GM19468 (cell line): ENCODE data around the gene CHD5.

ENCODE experiments used
- ATAC-seq: cut with Tn5 transposase; IDR thresholded peaks from one replicate; pipeline ENCODE4 v1.9.1; 2021; ENCODE audit warnings: mild to moderate bottlenecking, moderate library complexity, moderate number of reproducible peaks; ENCODE audit not compliant: unreplicated experiment; ENCODE audit errors: extremely low read depth

The CHD5 gene

DNA sequence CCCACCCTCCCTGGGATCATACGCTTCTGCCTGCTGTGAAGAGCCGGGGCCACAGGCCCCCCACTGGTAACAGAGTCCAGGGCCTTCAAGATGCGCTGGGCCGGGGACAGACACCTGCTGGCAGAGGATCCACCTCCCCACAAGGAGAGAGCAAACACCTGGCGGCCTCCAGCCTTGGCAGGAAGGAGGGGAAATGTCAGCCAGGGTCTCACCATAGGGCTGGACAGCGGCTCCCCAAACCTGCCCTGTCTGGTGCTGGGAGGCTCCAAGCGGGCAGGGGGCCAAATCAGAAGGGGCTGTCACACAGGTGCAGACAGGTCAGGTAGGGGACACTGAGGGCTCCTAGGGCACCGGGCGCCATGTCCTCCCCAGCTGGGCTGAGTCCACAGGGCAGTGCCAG, 75.5 kb downstream of the CHD5 start:
- ATAC-seq: no peak

DNA sequence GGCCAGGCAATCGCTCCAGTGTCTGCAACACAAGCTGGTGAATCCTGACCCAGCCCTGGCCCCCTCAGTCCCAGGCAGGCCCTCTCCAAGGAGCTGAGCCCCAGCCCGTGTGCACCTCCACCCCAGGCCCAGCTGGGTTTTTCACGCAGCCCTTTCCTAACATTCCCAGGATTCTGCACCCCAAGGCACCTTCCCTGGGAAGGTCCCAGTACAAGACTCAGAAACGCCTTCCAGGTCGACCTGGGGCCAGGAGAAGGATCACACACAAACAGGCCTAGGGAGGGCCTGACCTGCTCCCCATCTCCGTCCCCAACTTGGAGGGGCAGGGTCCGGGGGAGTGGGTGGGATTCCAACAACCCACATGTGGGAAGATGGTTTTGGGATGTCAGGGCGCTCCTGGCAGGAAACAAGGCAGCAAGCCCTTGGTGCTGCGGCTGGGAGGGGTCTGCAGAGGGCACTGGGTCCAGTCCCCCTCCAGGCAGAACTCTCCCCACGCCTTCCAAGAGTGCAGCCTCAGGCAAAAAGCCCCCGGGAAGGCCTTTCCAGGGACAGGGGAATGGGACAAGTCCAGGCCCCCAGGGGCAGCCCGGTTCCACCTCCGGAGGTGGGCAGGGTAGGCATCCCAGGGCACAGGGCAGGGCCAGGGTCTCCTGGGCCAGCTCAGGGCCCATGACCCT, 76.1 kb downstream of the CHD5 start:
- ATAC-seq: no peak

DNA sequence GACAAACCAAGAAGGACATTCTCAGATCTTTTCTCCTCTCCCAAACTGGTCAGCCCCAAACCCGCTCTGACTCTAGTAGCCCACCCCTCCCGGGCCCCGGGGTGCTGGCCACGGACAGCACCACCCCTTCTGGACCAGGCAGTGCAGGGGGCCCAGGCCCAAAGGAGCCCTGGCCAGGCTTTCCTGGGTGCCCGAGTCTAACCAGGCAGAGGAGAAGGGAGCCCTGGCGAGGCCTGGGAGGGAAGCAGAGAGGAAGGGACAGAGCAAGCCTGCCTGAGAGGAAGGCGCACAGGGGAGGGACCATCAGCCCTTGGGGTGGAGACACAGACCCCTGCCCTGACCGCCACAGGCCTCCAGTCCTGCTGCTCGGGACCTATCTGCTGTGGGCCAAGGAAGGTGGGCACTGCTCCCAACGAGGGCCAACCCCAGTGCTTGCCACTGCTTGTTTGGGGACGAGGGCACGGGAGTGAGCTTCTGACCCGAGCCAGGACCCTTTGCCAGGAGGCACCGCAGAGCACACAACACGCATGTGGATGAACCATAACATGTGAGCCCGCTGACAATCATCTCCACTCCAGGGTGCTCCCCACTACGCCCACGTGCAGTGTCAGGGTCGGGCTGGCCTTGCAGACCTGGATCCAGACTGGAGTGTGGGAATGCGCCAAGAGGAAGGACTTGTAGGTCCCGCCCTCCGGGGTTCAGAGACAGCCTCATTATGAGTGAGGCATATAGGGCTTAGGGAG, 76.8 kb downstream of the CHD5 start:
- ATAC-seq: no peak

DNA sequence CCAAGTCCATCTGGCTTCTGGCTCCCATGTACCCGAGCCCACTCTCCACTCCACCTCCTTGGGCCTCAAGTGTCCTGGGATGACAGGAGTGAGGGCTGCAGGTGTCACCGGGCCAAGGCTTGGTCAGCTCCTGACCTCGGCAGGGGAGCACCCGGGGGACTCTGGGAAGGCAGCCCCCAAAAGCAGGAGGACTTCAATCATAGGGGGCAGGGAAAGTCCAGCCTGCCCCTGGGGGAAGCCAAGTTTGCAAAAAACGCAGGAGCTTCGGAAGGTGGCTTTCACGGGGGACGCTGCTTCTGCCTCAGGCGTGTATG, 77.6 kb downstream of the CHD5 start:
- no peak for ATAC-seq

DNA sequence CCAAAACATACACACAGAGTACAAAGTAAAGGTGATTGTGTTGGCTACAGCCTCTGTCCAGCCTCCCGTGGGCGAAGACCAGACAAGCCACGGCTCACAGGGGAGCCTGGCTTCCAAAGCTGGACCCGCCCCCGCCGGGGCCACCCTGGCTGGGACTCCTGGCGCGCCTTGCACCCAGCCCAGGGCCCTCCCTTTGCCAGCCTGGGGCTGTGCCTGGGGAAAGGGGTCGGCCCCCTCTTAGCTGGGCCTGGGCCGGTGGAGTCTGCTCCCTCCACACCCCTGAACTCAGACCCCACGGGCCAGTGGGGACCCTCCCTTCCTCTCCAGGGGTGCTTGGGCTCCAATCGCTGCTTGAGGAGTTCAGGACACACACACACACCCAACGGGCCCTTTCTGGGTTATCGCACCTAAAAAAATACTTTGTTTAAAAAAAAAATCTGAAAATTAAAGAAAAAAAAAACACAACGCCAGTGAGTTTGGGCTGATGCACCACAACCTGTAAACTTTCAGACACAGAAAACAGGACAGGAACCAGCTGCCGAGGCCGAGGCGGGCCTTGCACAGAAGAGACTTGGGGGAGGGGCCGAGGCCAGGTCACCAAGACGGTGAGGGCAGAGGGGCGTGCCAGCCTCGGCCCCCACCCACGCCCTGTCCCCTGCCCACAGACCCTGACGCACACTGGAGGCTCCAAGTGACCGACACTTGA, 78.1 kb downstream of the CHD5 start:
- ATAC-seq: no peak

DNA sequence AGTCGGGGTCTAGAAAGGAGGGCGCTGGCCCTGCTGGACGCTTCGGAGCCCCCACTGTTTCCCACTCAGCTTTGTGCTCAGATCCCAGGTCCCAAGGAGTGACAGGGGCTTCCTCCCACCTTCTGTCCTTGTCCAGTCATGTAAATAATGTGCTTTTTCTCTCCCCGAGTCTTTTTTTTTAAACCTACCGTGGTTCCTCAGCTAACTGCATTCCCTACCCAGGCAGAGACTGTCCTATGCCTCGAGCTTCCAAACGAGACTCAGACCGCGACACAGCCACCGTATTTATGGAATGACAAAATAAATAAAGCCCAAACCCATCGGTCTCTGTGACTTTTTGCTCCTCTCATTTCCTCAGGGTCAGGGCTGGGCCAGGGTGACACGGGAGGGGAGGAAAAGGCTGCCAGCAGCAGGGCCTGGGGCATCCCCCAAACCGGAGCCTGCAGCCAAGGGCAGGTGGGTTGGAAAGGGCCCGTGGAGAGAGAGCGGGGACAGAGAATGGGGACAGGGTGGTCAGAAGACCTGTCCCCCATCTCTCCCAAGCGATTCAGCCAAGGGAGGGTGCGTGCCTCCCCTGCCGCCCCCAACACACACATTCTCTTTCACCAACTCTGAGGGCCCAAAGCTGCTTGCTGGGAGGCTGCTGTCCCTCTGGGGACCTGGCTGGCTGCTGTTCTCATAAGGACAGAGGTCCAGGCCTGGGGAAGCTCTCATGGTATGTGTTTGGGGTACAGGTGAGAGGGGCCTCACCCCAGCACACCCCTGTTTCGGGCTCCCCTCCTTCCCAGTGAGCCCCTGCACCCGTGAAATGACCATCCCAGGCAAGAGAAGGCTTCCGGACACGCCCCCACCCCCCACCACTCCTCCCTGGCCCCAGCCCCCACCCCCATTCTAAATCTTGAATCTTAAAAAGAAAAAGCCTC, 79.0 kb downstream of the CHD5 start:
- ATAC-seq: no peak

DNA sequence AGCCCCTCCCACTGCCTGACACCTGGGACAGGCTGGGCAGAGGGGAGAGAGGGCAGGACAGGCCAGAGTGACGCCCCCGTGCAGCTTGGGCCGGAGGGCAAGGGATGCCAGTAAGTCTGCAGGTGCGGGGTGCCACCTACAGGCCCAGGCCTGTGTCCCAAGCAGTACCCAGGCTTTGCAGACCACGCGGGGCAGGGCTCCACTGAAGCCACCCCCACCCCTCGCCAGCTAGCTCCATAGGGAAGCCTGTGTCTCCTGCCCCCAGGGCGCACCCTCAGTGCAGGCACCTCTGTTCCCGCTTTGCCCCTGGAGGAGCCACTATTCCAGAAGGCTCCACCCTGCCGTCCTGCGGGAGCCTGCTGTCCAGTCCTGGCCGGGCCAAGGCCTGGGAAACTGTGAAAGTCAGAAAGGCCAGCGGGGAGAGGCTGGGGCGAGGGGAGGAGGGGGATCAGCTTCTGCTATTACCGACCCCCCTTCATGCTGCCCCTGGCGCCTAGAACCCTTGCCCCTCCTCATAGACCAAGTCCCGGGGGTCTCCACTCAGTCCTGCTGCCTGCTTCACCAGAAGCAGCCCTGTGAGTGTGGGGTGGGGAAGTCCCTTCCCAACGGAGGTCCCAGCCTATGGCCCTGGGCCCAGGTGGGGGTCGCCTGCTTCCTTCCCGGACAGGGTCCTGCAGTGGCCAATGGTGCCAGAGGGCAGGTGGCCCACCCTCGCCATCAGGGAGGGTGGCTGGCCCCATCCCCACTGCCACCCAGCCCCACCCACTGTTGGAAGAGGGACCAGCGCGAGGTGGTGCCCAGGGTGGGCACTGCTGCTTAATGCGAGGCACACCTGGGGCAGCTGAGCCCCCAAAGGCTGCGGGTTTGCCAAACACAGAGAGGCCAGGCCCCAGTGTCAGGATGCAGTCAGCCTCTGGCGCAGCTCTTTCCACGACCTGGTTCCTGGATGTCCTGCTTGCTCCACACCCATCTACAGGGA, 80.0 kb downstream of the CHD5 start:
- ATAC-seq: no peak

DNA sequence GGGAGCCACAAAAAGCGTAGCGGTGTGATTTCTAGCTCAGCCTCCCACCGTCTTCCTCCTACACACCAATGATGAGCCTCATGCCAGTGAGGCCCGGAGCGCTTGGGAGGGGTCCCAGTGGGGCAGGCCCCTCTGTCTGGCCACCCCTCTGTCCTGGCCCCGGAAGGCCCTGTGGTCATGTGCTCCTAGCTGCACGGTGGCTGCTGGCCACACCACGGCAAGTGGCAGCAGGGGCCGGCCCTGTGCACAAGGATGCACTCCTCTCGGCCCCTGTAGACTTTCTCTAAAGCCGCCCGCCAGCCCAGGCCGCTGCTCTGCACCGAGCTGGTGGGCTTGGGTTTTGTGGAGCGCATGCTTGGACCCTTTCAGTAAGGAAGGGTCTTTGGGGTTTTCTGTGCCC, 80.8 kb downstream of the CHD5 start:
- ATAC-seq: no peak

DNA sequence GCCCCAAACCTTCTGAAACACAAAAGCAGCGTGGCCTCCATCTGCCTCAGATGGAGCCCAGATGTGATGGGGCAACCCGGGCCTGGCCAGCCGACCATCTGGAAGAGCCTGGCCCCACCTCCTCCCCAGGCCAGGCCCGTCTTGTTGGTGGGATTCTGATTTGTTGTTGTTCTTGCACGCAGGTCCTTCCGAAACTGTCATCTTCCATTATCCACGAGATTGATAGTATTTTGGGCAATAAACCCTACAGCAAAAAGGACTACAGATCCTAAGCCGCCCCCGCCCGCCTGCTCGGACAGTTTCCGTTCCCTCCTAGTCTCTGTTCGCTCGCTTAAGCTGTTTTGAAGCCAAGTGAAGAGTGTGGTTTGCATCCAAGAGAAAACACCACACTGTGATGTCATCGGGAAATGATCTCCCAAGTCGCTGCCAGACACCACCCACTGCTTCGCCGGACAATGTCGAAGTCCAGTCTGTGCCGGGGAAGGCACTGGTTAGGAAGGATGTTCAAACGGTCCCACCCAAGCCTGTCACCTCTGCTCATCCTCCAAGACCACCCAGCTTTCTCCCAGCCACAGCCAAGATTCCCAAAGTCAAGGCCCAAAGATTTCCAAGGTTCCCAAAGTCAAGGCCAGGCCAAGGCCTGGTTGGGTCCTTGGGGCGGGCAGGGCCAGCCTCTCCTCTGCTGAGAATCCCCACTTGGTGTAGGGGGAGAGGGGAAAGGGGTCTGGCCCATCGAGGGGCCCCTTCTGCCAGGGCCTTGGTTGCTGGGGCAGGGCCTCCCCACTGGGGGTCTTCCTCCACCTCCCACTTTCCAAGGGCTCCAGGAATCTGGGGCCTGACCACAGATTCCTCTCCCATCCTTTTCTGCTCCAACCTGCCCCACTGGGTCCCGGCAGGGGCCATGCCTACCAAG, 81.6 kb downstream of the CHD5 start:
- ATAC-seq: no peak

DNA sequence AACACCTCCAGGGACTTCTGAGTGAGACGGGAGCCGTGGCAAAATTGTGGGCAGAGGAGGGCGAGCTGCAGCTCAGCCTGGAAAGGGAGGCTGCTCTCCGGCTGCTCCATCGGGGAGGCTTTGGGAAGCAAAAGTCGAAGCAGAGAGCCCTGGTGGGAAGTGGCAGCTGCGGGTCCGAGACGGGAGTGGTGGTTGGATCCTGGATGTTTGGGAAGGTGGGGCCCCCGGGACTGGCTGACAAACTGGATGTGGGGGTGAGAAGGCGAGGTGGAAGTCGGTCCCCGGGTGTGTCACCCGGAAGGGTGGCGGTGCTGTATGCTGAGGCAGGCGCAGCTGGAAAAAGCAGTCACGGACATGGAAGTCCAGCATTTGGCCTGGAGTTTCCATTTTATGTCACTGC, 82.3 kb downstream of the CHD5 start:
- no peak for ATAC-seq

DNA sequence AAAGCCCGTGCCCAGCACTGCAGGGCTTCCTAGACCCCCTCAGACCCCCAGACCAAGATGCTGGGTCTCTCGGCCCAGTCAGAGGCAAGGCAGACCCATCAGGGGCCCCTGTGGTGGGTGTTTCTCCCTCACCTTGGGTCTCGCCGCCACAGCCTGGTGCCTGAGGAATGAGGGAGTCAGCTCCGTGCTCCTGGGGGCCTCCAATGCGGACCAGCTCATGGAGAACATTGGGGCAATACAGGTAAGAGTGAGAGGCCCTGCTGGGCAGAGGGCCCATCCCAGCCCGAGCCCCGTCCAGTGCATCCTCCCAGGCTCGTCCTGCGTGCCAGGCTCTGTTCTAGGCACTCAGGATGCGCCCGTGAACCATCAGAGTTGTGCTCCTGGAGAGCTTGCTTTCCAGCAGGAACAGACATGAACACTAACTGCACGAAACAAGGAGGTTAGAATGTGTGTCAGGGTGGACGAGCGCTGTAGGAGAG, 83.0 kb downstream of the CHD5 start:
- ATAC-seq: no peak

DNA sequence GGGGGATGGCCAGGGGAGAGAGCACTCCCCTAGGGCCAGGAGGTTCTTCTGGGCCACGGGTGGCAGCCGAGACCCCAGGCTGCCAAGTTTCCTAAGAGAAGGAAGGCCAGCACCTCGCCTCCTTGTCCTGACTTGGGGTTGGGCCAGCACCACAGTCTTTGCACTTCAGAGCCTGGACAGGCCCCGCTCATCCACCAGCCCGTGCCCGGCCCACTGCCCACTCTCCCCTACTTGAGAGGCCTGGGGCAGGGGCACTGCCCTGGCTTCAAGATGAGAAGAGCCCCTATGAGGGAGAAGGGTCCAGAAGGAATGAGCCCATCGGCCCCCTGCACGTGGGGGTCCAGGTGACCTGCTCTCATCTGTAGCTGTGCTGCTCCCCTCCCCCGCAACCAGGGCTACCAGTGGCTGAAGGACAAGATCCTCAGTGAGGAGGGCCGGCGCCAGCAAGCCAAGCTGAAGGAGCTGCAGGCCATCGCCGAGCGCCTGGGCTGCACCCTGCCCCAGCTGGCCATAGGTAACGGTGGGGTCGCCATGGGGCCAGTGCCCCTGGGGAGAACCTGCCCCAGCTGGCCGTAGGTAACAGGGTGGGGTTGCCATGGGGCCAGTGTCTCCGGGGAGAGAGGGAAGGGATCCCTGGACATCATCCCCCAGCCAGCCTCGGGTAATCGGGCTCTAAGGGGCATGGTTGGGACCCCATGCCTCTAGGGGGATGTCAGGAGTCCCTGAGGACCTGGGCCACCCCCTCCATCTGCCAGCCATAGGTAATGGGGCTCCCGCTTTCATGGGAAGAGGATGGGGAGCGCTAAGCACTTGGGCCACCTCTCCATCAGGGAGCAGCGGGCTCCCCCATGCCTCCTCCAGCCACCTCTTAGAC, 83.6 kb downstream of the CHD5 start:
- no peak for ATAC-seq

DNA sequence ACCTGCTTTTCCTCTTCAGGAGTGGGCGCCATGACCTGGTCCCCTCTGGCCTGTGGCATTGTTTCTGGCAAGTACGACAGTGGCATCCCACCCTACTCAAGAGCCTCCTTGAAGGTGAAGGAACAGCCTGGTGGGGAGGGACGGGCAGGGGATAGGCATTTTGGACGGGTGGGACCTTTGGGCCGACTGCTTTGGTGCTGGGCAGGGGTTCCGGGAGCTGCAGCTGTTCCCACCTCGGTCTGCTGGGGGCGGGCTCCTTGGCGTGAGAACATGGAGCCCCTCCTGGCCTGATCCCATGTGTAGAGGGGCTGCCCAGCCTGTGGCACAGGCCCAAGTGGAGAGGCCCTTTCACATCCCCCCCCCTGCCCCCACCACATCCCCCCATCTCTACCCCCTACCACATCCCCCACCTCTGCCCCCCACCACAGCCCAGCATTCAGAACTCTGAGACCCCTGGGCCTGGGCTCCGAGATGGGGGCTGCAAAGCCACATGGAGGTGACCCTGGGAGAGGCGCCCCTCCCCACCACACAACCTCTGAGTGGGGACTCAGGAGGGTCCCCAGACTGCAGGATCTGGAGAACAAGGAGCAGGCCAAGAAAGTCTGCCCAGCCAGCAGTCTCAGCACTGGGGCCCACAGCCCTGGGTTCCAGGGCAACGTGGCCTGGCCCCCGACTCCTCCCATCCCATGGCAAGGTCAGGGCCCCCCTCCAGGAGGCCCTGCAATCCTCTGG, 84.4 kb downstream of the CHD5 start:
- no peak for ATAC-seq

DNA sequence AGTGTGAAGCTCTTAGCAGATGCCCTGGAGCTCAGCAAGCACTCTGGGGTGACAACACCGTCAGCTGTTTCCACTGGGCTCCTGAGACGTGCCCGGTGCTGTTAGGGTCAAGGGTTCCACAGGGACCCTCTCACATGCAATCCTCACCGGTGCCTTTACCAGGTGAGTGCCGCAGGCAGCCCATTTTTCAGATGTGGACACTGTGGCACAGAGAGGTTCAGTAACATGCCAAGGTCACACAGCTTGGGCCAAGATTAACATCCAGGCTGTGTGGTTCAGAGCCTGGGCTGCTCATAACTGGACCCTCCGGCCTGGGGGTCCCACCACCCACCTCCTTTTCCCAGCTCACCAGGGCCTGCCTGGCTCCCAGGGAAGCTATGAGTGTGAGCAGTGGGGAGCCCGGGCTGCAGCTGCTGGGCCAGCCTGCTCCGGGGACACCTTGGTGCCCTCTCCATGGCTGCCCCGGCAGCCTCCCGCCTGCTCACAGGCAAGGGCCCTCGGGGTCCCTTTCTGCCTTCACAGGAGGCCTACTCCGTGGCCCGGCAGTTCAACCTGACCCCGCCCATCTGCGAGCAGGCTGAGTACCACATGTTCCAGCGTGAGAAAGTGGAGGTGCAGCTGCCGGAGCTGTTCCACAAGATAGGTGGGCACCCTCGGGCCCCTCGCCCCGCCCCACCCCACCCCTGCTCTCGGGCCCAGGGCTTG, 85.2 kb downstream of the CHD5 start:
- no peak for ATAC-seq

DNA sequence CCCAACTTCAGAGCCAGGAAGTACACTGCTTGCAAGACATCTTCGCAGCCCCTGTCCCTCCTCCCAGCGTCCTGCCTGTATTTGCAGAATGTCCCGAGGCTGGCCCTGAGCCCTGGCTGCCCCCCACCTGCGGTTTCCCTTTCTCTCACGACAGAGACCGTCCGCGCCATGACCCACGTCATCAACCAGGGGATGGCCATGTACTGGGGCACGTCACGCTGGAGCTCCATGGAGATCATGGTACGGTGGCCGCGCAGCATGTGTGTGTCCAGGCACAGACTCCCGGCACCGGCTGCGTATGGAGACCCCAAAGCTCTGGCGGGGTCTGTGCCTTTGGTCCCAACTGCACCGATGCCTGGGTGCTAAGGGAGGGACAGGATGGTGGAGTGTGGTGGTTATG, 85.9 kb downstream of the CHD5 start:
- no peak for ATAC-seq

DNA sequence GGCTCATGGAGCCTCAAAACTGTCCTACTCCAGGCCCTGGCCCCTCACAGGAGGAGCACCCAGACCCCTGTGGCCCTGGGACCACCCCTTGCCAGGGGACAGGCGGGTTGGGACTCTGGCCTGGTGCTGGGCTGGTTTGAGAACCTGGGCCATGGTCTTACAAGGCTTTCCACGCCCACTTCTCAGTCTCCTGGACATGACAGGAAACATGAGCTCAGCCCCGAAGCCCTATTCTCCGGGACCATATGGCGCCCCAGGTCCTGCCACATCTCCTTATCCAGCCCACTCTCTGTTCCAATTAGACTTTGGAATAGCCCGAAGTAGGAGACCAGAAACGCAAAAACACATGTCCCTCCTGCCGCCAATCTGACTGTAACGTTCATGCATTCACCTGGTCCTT, 86.5 kb downstream of the CHD5 start:
- no peak for ATAC-seq
